ENCODE results near the gene CAPRIN1. TPM values are rescaled to one million over a fixed set of nuclear protein-coding genes. Genes with fewer than 3 reads are reported as not detected.

Gene CAPRIN1
- total and polyA plus RNA-seq, 10 of the 15 experiments (the other 5 are each of a cell fraction or from before 2014, with no cell fraction given), result 50.4 to 228 (median 191) TPM

DNA sequence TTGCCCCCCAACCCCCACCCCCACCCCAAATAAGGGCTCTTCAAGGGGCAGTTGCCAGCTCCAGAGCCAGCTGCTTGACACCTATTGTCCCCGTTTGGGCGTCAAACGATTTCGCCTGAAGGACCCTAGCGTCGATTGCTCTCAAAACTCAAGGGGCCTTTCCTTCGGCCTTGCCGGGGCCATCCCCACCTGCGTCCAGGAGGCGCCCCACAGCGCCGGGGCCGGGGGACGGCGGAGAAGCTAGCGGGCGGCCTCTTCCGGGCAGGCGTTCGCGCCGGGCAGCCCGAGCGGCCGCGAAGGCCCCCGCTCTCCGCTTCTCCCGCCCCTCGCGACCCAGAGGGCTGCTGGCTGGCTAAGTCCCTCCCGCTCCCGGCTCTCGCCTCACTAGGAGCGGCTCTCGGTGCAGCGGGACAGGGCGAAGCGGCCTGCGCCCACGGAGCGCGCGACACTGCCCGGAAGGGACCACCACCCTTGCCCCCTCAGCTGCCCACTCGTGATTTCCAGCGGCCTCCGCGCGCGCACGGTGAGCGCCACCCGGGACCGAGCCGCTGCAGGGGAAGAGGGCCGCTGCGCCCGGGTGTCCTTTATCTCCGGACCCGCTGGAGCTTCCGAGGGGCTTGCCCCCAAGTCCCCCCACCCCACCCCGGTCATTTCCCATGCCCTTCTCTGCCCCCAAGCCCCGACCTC lies at the start of gene CAPRIN1 (continued):
- TF ChIP-seq, protein P1, sequence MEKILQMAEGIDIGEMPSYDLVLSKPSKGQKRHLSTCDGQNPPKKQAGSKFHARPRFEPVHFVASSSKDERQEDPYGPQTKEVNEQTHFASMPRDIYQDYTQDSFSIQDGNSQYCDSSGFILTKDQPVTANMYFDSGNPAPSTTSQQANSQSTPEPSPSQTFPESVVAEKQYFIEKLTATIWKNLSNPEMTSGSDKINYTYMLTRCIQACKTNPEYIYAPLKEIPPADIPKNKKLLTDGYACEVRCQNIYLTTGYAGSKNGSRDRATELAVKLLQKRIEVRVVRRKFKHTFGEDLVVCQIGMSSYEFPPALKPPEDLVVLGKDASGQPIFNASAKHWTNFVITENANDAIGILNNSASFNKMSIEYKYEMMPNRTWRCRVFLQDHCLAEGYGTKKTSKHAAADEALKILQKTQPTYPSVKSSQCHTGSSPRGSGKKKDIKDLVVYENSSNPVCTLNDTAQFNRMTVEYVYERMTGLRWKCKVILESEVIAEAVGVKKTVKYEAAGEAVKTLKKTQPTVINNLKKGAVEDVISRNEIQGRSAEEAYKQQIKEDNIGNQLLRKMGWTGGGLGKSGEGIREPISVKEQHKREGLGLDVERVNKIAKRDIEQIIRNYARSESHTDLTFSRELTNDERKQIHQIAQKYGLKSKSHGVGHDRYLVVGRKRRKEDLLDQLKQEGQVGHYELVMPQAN (conservative IDR thresholded peaks at IDR 0.05), result no peak; the same call in none of the 2 replicates
- TF ChIP-seq STAT3 (IDR thresholded peaks at IDR 0.05; ENCODE audit: low read depth, low read length), result no peak
- no peak for TF ChIP-seq NBN (IDR thresholded peaks at IDR 0.05)
- TF ChIP-seq, protein P2, sequence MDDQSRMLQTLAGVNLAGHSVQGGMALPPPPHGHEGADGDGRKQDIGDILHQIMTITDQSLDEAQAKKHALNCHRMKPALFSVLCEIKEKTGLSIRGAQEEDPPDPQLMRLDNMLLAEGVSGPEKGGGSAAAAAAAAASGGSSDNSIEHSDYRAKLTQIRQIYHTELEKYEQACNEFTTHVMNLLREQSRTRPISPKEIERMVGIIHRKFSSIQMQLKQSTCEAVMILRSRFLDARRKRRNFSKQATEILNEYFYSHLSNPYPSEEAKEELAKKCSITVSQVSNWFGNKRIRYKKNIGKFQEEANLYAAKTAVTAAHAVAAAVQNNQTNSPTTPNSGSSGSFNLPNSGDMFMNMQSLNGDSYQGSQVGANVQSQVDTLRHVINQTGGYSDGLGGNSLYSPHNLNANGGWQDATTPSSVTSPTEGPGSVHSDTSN (IDR thresholded peaks at IDR 0.05; ENCODE audit: insufficient replicate concordance, low read depth, low read length), result no peak
- peak; percentile 38; the same call in 1 of the 2 replicates for TF ChIP-seq CHD2 (IDR thresholded peaks at IDR 0.05; ENCODE audit: borderline replicate concordance, low read depth, low read length)
- no peak for TF ChIP-seq TCF7 (IDR thresholded peaks at IDR 0.05; ENCODE audit: borderline replicate concordance)
- TF ChIP-seq, protein P3, sequence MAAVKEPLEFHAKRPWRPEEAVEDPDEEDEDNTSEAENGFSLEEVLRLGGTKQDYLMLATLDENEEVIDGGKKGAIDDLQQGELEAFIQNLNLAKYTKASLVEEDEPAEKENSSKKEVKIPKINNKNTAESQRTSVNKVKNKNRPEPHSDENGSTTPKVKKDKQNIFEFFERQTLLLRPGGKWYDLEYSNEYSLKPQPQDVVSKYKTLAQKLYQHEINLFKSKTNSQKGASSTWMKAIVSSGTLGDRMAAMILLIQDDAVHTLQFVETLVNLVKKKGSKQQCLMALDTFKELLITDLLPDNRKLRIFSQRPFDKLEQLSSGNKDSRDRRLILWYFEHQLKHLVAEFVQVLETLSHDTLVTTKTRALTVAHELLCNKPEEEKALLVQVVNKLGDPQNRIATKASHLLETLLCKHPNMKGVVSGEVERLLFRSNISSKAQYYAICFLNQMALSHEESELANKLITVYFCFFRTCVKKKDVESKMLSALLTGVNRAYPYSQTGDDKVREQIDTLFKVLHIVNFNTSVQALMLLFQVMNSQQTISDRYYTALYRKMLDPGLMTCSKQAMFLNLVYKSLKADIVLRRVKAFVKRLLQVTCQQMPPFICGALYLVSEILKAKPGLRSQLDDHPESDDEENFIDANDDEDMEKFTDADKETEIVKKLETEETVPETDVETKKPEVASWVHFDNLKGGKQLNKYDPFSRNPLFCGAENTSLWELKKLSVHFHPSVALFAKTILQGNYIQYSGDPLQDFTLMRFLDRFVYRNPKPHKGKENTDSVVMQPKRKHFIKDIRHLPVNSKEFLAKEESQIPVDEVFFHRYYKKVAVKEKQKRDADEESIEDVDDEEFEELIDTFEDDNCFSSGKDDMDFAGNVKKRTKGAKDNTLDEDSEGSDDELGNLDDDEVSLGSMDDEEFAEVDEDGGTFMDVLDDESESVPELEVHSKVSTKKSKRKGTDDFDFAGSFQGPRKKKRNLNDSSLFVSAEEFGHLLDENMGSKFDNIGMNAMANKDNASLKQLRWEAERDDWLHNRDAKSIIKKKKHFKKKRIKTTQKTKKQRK (IDR thresholded peaks at IDR 0.05; ENCODE audit: low read depth, low read length), result no peak
- TF ChIP-seq TBL1XR1 (IDR thresholded peaks at IDR 0.05; ENCODE audit: low read depth, low read length), result no peak
- TF ChIP-seq MTA3 (IDR thresholded peaks at IDR 0.05; ENCODE audit: borderline replicate concordance, low read length), result no peak
- TF ChIP-seq, protein P4, sequence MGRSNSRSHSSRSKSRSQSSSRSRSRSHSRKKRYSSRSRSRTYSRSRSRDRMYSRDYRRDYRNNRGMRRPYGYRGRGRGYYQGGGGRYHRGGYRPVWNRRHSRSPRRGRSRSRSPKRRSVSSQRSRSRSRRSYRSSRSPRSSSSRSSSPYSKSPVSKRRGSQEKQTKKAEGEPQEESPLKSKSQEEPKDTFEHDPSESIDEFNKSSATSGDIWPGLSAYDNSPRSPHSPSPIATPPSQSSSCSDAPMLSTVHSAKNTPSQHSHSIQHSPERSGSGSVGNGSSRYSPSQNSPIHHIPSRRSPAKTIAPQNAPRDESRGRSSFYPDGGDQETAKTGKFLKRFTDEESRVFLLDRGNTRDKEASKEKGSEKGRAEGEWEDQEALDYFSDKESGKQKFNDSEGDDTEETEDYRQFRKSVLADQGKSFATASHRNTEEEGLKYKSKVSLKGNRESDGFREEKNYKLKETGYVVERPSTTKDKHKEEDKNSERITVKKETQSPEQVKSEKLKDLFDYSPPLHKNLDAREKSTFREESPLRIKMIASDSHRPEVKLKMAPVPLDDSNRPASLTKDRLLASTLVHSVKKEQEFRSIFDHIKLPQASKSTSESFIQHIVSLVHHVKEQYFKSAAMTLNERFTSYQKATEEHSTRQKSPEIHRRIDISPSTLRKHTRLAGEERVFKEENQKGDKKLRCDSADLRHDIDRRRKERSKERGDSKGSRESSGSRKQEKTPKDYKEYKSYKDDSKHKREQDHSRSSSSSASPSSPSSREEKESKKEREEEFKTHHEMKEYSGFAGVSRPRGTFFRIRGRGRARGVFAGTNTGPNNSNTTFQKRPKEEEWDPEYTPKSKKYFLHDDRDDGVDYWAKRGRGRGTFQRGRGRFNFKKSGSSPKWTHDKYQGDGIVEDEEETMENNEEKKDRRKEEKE (IDR thresholded peaks at IDR 0.05), result no peak
- no peak for TF ChIP-seq NR2C2 (IDR thresholded peaks at IDR 0.05; ENCODE audit: borderline replicate concordance, control insufficient read depth, insufficient read length, low read depth)
- no peak for TF ChIP-seq NFYB (IDR thresholded peaks at IDR 0.05; ENCODE audit: insufficient read depth, low read depth, low read length)
- no peak for TF ChIP-seq RFX5 (IDR thresholded peaks at IDR 0.05; ENCODE audit: low read depth, low read length)
- TF ChIP-seq, protein P5, sequence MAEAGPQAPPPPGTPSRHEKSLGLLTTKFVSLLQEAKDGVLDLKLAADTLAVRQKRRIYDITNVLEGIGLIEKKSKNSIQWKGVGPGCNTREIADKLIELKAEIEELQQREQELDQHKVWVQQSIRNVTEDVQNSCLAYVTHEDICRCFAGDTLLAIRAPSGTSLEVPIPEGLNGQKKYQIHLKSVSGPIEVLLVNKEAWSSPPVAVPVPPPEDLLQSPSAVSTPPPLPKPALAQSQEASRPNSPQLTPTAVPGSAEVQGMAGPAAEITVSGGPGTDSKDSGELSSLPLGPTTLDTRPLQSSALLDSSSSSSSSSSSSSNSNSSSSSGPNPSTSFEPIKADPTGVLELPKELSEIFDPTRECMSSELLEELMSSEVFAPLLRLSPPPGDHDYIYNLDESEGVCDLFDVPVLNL (IDR thresholded peaks at IDR 0.05; ENCODE audit: low read depth, low read length), result no peak
- no peak for TF ChIP-seq SUZ12 (IDR thresholded peaks at IDR 0.05; ENCODE audit: unreplicated experiment)
- no peak for TF ChIP-seq KAT2A (conservative IDR thresholded peaks at IDR 0.05; ENCODE audit: control insufficient read depth, low read depth, low read length)
- TF ChIP-seq, protein P6, sequence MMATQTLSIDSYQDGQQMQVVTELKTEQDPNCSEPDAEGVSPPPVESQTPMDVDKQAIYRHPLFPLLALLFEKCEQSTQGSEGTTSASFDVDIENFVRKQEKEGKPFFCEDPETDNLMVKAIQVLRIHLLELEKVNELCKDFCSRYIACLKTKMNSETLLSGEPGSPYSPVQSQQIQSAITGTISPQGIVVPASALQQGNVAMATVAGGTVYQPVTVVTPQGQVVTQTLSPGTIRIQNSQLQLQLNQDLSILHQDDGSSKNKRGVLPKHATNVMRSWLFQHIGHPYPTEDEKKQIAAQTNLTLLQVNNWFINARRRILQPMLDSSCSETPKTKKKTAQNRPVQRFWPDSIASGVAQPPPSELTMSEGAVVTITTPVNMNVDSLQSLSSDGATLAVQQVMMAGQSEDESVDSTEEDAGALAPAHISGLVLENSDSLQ (IDR thresholded peaks at IDR 0.05), result no peak

All from GM12878 (cell line).